H9 (cell line): ENCODE data around the gene HECW1. TPM values are rescaled to one million over a fixed set of nuclear protein-coding genes. Genes with fewer than 3 reads are reported as not detected.

Source experiments
- DNase-seq: peaks from one replicate; pipeline ENCODE4 v3.0.0-alpha.2; 2017
- H2AFZ ChIP-seq: one replicate; pipeline ENCODE4 v1.6.1; 2013; ENCODE audit warnings: mild to moderate bottlenecking, low read length, control low read depth, moderate library complexity
- H2AK5ac ChIP-seq: 2 replicates; pipeline ENCODE4 v1.6.1; 2013; ENCODE audit warnings: low read length, control low read depth, mixed read lengths; ENCODE audit not compliant: insufficient read length
- H2BK120ac ChIP-seq: one replicate; pipeline ENCODE4 v1.6.1; 2013; ENCODE audit warnings: low read depth, mild to moderate bottlenecking, low read length, control low read depth, inconsistent platforms; ENCODE audit not compliant: poor library complexity, severe bottlenecking
- H2BK12ac ChIP-seq: 2 replicates; pipeline ENCODE4 v1.6.1; 2013; ENCODE audit warnings: low read length, control low read depth, mixed read lengths, low read depth; ENCODE audit not compliant: insufficient read length
- H2BK15ac ChIP-seq: 2 replicates; pipeline ENCODE4 v1.6.1; 2013; ENCODE audit warnings: low read depth, low read length, control low read depth
- H2BK20ac ChIP-seq: one replicate; pipeline ENCODE4 v1.6.1; 2013; ENCODE audit warnings: low read depth, mild to moderate bottlenecking, low read length, control low read depth, inconsistent platforms; ENCODE audit not compliant: poor library complexity, severe bottlenecking
- H2BK5ac ChIP-seq: 2 replicates; pipeline ENCODE4 v1.6.1; 2013; ENCODE audit warnings: low read length, control low read depth, mixed read lengths; ENCODE audit not compliant: insufficient read length
- H3K14ac ChIP-seq: 2 replicates; pipeline ENCODE4 v1.6.1; 2013; ENCODE audit warnings: low read length, control low read depth; ENCODE audit not compliant: insufficient read depth
- H3K18ac ChIP-seq: 2 replicates; pipeline ENCODE4 v1.6.1; 2013; ENCODE audit warnings: low read depth, mild to moderate bottlenecking, mixed read lengths, low read length, control low read depth; ENCODE audit not compliant: insufficient read length
- H3K23ac ChIP-seq: 2 replicates; pipeline ENCODE4 v1.6.1; 2013; ENCODE audit warnings: low read length, control low read depth, mixed read lengths, low read depth; ENCODE audit not compliant: insufficient read length
- H3K23me2 ChIP-seq: 2 replicates; pipeline ENCODE4 v1.6.1; 2013; ENCODE audit warnings: low read depth, mild to moderate bottlenecking, mixed read lengths, low read length, control low read depth; ENCODE audit not compliant: insufficient read length, poor library complexity, severe bottlenecking
- H3K27ac ChIP-seq: 2 replicates; pipeline ENCODE4 v1.5.1; 2013; ENCODE audit warnings: low read length, control low read depth, mixed read lengths, low read depth; ENCODE audit not compliant: insufficient read length
- H3K27me3 ChIP-seq: 2 replicates; pipeline ENCODE4 v1.6.1; 2013; ENCODE audit warnings: low read length, control low read depth, inconsistent platforms; ENCODE audit not compliant: insufficient read depth
- H3K4ac ChIP-seq: 2 replicates; pipeline ENCODE4 v1.6.1; 2013; ENCODE audit warnings: low read depth, mild to moderate bottlenecking, control low read depth, inconsistent platforms, low read length, moderate library complexity
- H3K4me1 ChIP-seq: 2 replicates; pipeline ENCODE4 v1.6.1; 2013; ENCODE audit warnings: low read length, control low read depth, inconsistent platforms; ENCODE audit not compliant: insufficient read depth
- H3K4me2 ChIP-seq: 2 replicates; pipeline ENCODE4 v1.6.1; 2013; ENCODE audit warnings: low read length, control low read depth, mixed read lengths; ENCODE audit not compliant: insufficient read length, insufficient read depth
- H3K56ac ChIP-seq: 2 replicates; pipeline ENCODE4 v1.6.1; 2013; ENCODE audit warnings: low read depth, mild to moderate bottlenecking, mixed read lengths, low read length, control low read depth; ENCODE audit not compliant: insufficient read length
- H3K79me1 ChIP-seq: 2 replicates; pipeline ENCODE4 v1.6.1; 2013; ENCODE audit warnings: low read depth, mild to moderate bottlenecking, moderate library complexity, low read length, control low read depth, inconsistent platforms; ENCODE audit not compliant: insufficient read depth, poor library complexity, severe bottlenecking
- H3K79me2 ChIP-seq: 2 replicates; pipeline ENCODE4 v1.6.1; 2013; ENCODE audit warnings: low read length, control low read depth, inconsistent platforms; ENCODE audit not compliant: insufficient read depth
- H3K9ac ChIP-seq: 2 replicates; pipeline ENCODE4 v1.6.1; 2013; ENCODE audit warnings: low read length, control low read depth, mixed read lengths; ENCODE audit not compliant: insufficient read length; ENCODE audit errors: extremely low read depth
- H3K9me3 ChIP-seq: one replicate; pipeline ENCODE4 v1.6.1; 2013; ENCODE audit warnings: low read depth, low read length, inconsistent platforms; ENCODE audit not compliant: control insufficient read depth
- H3T11ph ChIP-seq: one replicate; pipeline ENCODE4 v1.6.1; 2013; ENCODE audit warnings: mild to moderate bottlenecking, low read length, control low read depth, inconsistent platforms
- H4K20me1 ChIP-seq: one replicate; pipeline ENCODE4 v1.6.1; 2013; ENCODE audit not compliant: control insufficient read depth, insufficient read length, insufficient read depth
- H4K5ac ChIP-seq: 2 replicates; pipeline ENCODE4 v1.6.1; 2013; ENCODE audit warnings: low read depth, mild to moderate bottlenecking, mixed read lengths, low read length, control low read depth; ENCODE audit not compliant: insufficient read length
- H4K8ac ChIP-seq: replicated peaks from 2 replicates; pipeline ENCODE4 v1.6.1; 2013; ENCODE audit warnings: low read length, control low read depth, mixed read lengths, low read depth; ENCODE audit not compliant: insufficient read length
- H4K91ac ChIP-seq: 2 replicates; pipeline ENCODE4 v1.6.1; 2013; ENCODE audit warnings: low read depth, mild to moderate bottlenecking, moderate library complexity, mixed read lengths, low read length, control low read depth; ENCODE audit not compliant: insufficient read length
- H3K27ac Mint-ChIP-seq, 3 experiments: 2 replicates in 2 of 3; 3 replicates in 1 of 3; pipeline ENCODE4 v1.8.0; 2020 to 2021; ENCODE audit warnings: mixed read lengths in 3 of 3, mild to moderate bottlenecking in 1 of 3, moderate library complexity in 1 of 3
- H3K27me3 Mint-ChIP-seq: 2 replicates; pipeline ENCODE4 v1.8.0; 2021; ENCODE audit warnings: low read depth, mild to moderate bottlenecking, moderate library complexity, mixed read lengths
- H3K36me3 Mint-ChIP-seq, 3 experiments: 2 replicates in 2 of 3; 3 replicates in 1 of 3; pipeline ENCODE4 v1.8.0; 2020 to 2021; ENCODE audit warnings: low read depth in 3 of 3, mixed read lengths in 3 of 3; ENCODE audit not compliant: insufficient read depth in 1 of 3
- H3K4me1 Mint-ChIP-seq, 2 experiments: 2 replicates each; pipeline ENCODE4 v1.8.0; 2020; ENCODE audit warnings: mixed read lengths in 2 of 2
- H3K4me3 Mint-ChIP-seq, 2 experiments: 2 replicates in 1 of 2; 3 replicates in 1 of 2; pipeline ENCODE4 v1.8.0; 2020 to 2021; ENCODE audit warnings: mild to moderate bottlenecking in 2 of 2, mixed read lengths in 2 of 2, moderate library complexity in 1 of 2
- H3K9me3 Mint-ChIP-seq, 2 experiments: 2 replicates in 1 of 2; 3 replicates in 1 of 2; pipeline ENCODE4 v1.8.0; 2020; ENCODE audit warnings: mild to moderate bottlenecking in 2 of 2, mixed read lengths in 2 of 2, moderate library complexity in 1 of 2
- CTCF ChIP-seq: fragments of 200-600 bp; sonication (generic); conservative IDR thresholded peaks from 3 replicates; pipeline ENCODE4 v1.8.0; 2021; ENCODE audit warnings: antibody characterized with exemption, mild to moderate bottlenecking
- WGBS: extraction: QIAGEN DNeasy Blood & Tissue Kit; methylation state at CpG from one replicate; pipeline ENCODE4 v1.1.7; 2013; ENCODE audit warnings: missing lambda C conversion rate, low lambda C conversion rate, mixed read lengths; ENCODE audit not compliant: insufficient read length; ENCODE audit errors: extremely low coverage; 5-methylcytosine and 5-hydroxymethylcytosine counted together
- total RNA-seq: library from RNA; stranded (reverse); gene quantifications from 2 replicates; pipeline ENCODE4 v1.2.1, GENCODE V29; 2021

The HECW1 gene
- total RNA-seq, 1 experiment from 2014 or later, result 5.0 TPM

DNA sequence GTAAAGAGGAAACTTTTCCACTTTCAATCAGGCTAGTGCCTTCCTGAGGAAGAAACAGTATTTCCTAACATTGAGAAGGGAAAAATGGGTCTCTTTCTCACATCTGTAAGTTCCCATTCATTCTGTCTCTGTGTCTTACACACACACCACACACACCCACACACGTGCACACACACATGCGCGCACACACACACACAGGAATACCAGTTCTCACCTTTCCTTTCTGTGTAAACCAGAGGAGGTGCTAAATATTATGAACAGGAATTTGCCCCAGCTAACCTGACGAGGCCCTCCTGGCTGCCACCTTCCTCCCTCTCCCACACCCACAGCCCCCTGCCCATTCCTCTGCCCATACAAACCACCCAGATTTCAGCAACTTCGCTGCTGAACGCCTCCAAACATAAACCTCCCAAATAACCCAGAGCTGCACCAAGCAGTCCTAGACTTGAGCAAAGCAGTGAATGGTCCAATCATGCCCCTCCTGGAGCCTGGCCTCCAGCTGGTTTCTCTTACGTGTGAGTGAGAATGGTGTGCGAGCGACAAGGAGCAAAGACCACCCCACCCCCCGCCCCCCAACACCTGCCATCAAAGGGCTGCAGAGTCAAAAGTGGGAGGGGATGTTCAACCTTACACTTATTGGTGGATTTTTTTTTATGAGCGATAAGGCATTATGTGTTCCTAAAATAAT lies 190.5 kb downstream of the HECW1 start:
- H3K23ac ChIP-seq, result no peak overlapping the region
- H3K18ac ChIP-seq, result no peak overlapping the region
- no peak overlapping the region for H4K91ac ChIP-seq
- no peak overlapping the region for H4K5ac ChIP-seq
- DNase-seq, result no peak
- no peak for TF ChIP-seq CTCF
- no peak overlapping the region for H2AK5ac ChIP-seq
- no peaks in the 10 kb centered on the region for H3K79me1 ChIP-seq
- no peak overlapping the region for H2BK15ac ChIP-seq
- H3K56ac ChIP-seq, result no peak overlapping the region
- H3K36me3 Mint-ChIP-seq, result no peaks in the 10 kb centered on the region
- no peaks in the 10 kb centered on the region; the same call in 1 of the 2 replicates for H3K27me3 Mint-ChIP-seq
- H3K9me3 ChIP-seq, result no peaks in the 10 kb centered on the region
- no peaks in the 10 kb centered on the region for H3K9me3 Mint-ChIP-seq
- H3K27ac ChIP-seq, result no peak overlapping the region
- no peak overlapping the region for H2BK120ac ChIP-seq
- no peak overlapping the region for H2BK12ac ChIP-seq
- no peaks in the 10 kb centered on the region for H3K79me2 ChIP-seq
- H3K27me3 ChIP-seq, result no peaks in the 10 kb centered on the region
- no peaks in the 10 kb centered on the region for H4K20me1 ChIP-seq
- H3T11ph ChIP-seq, result no peak overlapping the region
- WGBS, result no CpG with 5 or more reads among the region's 11 CpGs
- peaks cover 27 to 32% of the 10 kb centered on the region in 2 experiments for H3K4me1 Mint-ChIP-seq
- no peak overlapping the region for H3K9ac ChIP-seq
- H3K14ac ChIP-seq, result no peak overlapping the region; the same call in 1 of the 2 replicates
- H3K4me1 ChIP-seq, result peaks cover 9% of the 10 kb centered on the region; the same call in 1 of the 2 replicates
- H3K4me2 ChIP-seq, result no peak overlapping the region
- no peak overlapping the region for H2AFZ ChIP-seq
- H3K4me3 Mint-ChIP-seq, result peak overlapping the region in 1 of 2 experiments; percentile 39; a peak in 1 of 5 replicates
- no peak overlapping the region for H2BK20ac ChIP-seq
- no peak overlapping the region for H2BK5ac ChIP-seq
- H3K4ac ChIP-seq, result no peak overlapping the region
- peak overlapping the region in 2 of 3 experiments; percentile 7 to 95; a peak in 4 of 7 replicates for H3K27ac Mint-ChIP-seq
- H3K23me2 ChIP-seq, result no peaks in the 10 kb centered on the region
- H4K8ac ChIP-seq, result no peak overlapping the region
